T-helper 2 cell (primary cell): ENCODE measurements around the gene OR12D2.
A peak's percentile ranks its signal among the peaks of the same experiment; 100 is the strongest.
"Not testable (repeated sequence)": the region's sequence is repeated elsewhere in the genome, so short reads cannot be mapped to it uniquely, and the experiment has no call there.

Experiments
- DNase-seq, 5 experiments: peaks; one replicate each; pipeline versions ENCODE4 v3.0.0 to v3.0.0-alpha.2; 2012 to 2022
- total RNA-seq, 2 donors: gene quantifications; one replicate each; lab custom pipeline; 2026; lab: John Stamatoyannopoulos, UW

OR12D2 gene, protein sequence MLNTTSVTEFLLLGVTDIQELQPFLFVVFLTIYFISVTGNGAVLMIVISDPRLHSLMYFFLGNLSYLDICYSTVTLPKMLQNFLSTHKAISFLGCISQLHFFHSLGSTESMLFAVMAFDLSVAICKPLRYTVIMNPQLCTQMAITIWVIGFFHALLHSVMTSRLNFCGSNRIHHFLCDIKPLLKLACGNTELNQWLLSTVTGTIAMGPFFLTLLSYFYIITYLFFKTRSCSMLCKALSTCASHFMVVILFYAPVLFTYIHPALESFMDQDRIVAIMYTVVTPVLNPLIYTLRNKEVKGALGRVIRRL
- total RNA-seq, result 0 reads per million in 2 donors

- DNase-seq, result no peak
These were observed at the start of gene OR12D2 for GRCh38 chr6:29395331-29395730. OR12D2 (plus strand) TSS chr6:29395631; CDS start chr6:29396700, 1,069 bp downstream.

GRCh38 chr6:29349348-29349747, 46.1 kb upstream of the OR12D2 start:
- not testable (repeated sequence) for DNase-seq

GRCh38 chr6:29354980-29355379, 40.5 kb upstream of the OR12D2 start:
- DNase-seq, result no peak

DNA sequence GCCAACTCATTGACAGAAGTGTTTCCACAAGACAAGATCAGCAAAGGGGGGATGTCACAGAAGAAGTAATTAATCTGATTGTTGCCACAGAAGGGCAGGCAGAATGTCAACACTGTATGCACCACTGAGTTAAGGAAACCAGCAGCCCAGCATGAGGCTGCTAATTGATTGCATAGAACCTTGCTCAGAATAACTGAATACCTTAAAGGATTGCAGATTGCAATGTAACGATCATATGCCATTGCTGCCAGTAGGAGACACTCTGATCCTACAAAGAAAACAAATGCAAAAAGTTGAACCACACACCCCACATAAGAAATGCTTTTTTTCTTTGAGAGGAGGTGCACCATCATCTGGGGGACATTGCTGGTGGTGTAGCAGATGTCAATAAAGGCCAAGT, 39.8 kb upstream of the OR12D2 start:
- no peak for DNase-seq

DNA sequence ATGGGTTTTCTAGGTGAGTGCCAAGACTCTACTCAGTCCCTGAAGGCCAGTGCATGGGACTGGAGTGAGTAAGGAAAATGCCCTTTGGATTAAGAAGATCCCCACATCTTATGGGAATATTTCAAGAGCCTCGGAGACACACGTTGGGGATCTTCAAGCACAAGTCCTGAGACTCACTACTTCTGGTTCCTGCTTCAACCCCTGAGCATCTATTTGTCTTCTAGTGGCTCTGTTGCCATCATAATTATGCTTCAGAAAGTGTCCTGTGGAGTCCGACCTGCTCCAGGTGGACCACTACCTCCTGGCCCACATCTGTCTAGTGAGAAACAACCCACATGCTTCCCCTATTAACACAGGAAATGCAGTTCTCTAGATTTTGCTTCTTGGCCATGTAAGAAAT, 26.7 kb upstream of the OR12D2 start, which contains the start of gene OR5V1:
Gene OR5V1 (minus strand): TSS at position 101 of the 400 bp plus-strand sequence. CDS start 12,670 bp downstream, outside the sequence.
- DNase-seq, result no peak

DNA sequence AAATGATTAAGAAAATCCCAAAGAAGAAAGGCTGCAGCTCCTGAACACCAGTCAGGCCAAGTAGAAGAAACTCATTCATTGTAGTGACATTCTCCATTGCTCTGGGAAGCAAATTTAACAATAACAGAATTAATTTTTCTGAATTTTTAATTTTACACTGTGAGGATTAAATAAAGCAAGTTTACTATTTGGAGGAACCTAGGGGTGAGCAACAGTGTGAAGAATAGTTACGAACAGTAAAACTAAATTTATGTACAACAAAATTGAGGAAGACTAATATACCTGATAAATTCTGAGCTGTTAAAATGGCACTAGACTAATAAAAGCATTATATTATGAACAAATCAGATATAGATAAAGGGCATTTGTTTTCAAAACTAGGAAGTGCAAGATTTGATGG, 20.2 kb upstream of the OR12D2 start, which contains the start of gene OR12D3:
Gene OR12D3 (minus strand): TSS at position 101 of the 400 bp plus-strand sequence. CDS start 4 bp downstream, at position 97.
- DNase-seq, result no peak

- no peak for DNase-seq
These were observed 19.4 kb upstream of the OR12D2 start for GRCh38 chr6:29376003-29376402.

GRCh38 chr6:29388533-29388932, 6.9 kb upstream of the OR12D2 start:
- DNase-seq, result no peak

- no peak for DNase-seq
These were observed 4.1 kb downstream of the OR12D2 start for GRCh38 chr6:29399525-29399924.

DNA sequence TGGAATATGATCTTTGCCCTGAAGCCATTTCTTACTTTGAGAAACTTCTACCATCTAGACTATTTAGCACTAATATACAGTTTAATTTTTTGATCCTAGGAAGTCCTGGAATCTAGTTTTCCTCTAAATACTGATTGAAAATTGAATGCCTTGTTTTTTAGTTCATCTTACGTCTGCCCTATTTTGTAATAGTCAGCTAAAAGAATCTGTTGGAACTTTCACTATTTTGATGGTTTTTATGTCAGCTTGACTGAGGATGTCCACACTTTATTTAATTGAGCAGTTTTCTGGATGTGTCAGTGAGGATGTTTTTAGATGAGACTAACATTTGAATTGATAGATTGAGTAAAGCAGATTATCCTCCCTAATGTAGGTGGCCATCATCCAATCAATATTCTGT, 8.4 kb downstream of the OR12D2 start:
- no peak for DNase-seq

DNA sequence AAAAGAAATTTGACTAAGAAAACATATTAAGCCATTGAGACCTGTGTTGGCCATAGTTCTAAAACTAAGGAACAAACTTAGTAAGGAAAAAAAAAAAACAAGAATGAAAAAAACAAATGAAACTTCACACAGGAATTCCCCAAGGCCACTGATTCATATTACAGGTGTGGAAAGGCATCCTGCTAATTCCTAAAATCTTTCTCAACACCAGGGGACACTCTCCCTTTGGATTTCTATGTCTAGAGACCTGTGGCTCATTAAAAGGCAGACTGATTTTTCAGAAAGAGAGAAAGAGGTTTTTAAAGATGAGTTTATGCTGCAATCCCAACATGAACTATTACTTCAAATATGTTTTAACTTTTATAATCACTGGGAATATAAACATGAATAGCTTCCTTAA, 19.2 kb downstream of the OR12D2 start, which contains the start of gene OR12D1:
Gene OR12D1 (plus strand): TSS at position 341 of the 400 bp plus-strand sequence.
- DNase-seq, result no peak

DNA sequence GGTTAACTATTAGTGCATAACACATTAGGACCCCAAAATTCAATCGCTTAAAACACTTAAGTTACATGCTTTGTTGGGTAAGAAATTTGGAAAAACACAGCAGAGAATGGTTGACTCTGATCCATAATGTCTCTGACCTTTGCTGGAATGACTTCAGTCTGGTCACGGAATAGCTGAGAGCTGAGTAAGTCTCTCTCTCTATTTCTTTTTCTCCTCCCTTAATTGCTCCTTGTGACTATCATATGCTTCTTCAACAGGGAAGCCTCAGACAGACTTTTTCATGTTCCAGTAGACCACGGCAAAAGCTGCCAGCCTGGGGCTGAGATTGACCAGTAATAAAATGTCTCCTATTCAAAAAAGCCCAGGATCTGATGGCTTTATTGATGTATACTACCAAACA, 24.1 kb downstream of the OR12D2 start:
- DNase-seq, result no peak

GRCh38 chr6:29424168-29424567, 28.7 kb downstream of the OR12D2 start:
- DNase-seq, result no peak

DNA sequence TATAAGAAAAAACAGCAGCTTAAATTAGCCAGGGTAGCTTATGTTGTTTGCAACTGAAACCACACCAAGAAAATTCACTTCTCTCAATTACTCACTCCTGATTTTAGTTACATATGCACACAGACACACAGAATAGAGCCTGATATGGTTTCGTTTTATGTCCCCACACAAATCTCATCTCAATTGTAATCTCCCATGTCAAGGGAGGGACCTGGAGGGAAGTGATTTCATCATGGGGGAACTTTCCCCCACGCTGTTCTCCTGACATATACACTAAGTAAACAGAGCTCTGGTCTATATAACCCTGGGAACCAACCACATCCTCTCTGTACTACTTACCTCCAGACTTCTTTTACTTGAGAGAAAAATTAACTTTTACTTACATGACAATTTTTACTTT, 29.1 kb downstream of the OR12D2 start:
- DNase-seq, result peak in 1 of 5 experiments; percentile 16

DNA sequence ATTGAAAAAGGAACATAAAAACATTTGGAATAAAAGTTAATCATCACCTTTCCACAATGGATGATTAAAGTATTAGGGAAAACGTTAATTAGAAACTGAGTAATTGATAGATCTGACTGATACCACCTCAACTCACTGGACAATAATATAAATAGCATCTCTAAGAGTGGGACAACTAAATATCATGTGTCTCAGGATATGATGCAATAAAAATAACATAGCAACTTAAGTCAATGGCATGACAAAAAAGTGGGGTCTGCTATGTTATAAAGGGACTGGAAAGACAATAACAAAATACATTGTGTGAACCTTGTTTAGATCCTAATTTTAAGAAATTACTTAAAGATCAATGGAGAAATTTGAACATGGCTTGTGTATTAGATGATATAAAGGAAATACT, 29.6 kb downstream of the OR12D2 start:
- DNase-seq, result no peak

- DNase-seq, result no peak
These were observed 31.2 kb downstream of the OR12D2 start for GRCh38 chr6:29426654-29427053.

- DNase-seq, result peak in 1 of 5 experiments; percentile 1
These were observed 41.3 kb downstream of the OR12D2 start for GRCh38 chr6:29436730-29437129.

DNA sequence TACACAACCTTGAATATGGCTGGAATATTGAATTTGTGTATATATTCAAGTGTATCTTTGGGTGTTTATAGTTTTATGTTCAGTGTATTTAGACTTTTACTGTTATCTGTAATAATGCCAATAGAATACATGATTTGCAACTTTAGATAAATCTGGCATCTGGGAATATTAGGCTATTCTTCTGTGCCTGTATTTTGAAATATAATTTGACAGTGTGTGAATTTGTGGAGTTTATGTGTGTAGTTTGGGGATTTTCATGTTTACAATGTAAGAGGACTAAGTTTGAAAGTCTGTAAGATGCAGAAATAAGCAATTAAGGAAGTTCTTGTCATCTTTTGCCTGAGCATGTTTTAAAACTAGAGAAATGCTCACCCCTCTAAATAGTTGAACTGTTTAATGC, 43.6 kb downstream of the OR12D2 start, which contains the start of gene OR10C1:
Gene OR10C1 (plus strand): TSS at position 301 of the 400 bp plus-strand sequence. CDS start 710 bp downstream, outside the sequence.
- no peak for DNase-seq

DNA sequence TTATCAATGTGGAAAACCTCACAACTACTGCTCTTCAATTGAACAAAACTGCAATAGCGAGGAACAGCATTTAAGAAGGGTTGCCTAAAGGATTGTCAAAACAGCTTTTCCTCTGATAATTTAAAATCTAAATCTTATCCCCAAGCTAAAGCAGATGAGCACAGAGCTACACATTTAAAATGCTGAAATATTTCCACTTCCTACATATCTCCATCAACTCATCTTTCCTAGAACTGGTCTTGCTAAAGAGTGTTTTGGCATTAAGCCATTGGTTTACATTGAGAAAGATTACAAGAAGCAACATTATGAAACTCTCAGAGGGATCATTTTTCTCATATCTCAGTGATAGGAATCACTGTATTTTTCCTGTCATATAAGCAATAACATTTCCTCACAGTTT, 47.3 kb downstream of the OR12D2 start:
- no peak for DNase-seq

- not testable (repeated sequence) for DNase-seq
These were observed 48.6 kb downstream of the OR12D2 start for GRCh38 chr6:29444031-29444430.
